H1 (cell line): Measurements from ENCODE around the gene DOCK8. TPM values are rescaled to one million over a fixed set of nuclear protein-coding genes. Genes with fewer than 3 reads are reported as not detected.

Experiments
- CTCF ChIA-PET: fragments of 300-600 bp; sonication (Branson Sonifier 250); formaldehyde crosslinking; loops from one replicate; lab custom pipeline; 2021; ENCODE audit not compliant: partially characterized antibody; lab: Charles Lee
- POLR2A ChIA-PET: fragments of 300-600 bp; sonication (Branson Sonifier 250); formaldehyde crosslinking; loops from one replicate; lab custom pipeline; 2021; ENCODE audit warnings: inconsistent platforms; ENCODE audit not compliant: partially characterized antibody; lab: Charles Lee
- DNase-seq, 2 experiments: peaks; one replicate each; pipeline versions ENCODE4 v3.0.0 to v3.0.0-alpha.2; 2010 to 2022; ENCODE audit warnings: low spot score in 2 of 2, low read depth in 1 of 2, mixed read lengths in 1 of 2
- FAIRE-seq: peaks from 2 replicates; lab custom pipeline; 2011; peaks lifted over from hg19 to GRCh38; lab: Jason Lieb, UNC
- H2AFZ ChIP-seq: 2 replicates; pipeline ENCODE4 v1.8.1; 2012; ENCODE audit warnings: low read length, inconsistent platforms
- H2AK5ac ChIP-seq: 2 replicates; pipeline ENCODE4 v1.6.1; 2013; ENCODE audit warnings: low read depth, low read length
- H2BK120ac ChIP-seq: replicated peaks from 2 replicates; pipeline ENCODE3; 2013; ENCODE audit warnings: low read depth, low read length, inconsistent platforms
- H2BK12ac ChIP-seq: 2 replicates; pipeline ENCODE4 v1.6.1; 2013; ENCODE audit warnings: low read depth, low read length
- H2BK15ac ChIP-seq: 2 replicates; pipeline ENCODE4 v1.6.1; 2013; ENCODE audit warnings: low read length
- H2BK20ac ChIP-seq: 2 replicates; pipeline ENCODE4 v1.6.1; 2013; ENCODE audit warnings: low read length
- H2BK5ac ChIP-seq: 2 replicates; pipeline ENCODE4 v1.6.1; 2013; ENCODE audit warnings: low read depth, low read length
- H3K14ac ChIP-seq: 2 replicates; pipeline ENCODE4 v1.6.1; 2013; ENCODE audit warnings: inconsistent platforms; ENCODE audit not compliant: insufficient read length
- H3K18ac ChIP-seq: 2 replicates; pipeline ENCODE4 v1.6.1; 2013; ENCODE audit warnings: low read length; ENCODE audit errors: extremely low read depth
- H3K23ac ChIP-seq: 2 replicates; pipeline ENCODE4 v1.6.1; 2013; ENCODE audit warnings: inconsistent platforms; ENCODE audit not compliant: insufficient read length
- H3K23me2 ChIP-seq: 2 replicates; pipeline ENCODE4 v1.6.1; 2013; ENCODE audit warnings: low read depth, low read length
- H3K27ac ChIP-seq: 2 replicates; pipeline ENCODE4 v1.6.1; 2011; ENCODE audit warnings: low read depth, low read length, inconsistent platforms
- H3K27me3 ChIP-seq, 4 experiments: replicated peaks in 1 of 4; 1 replicate in 1 of 4; 2 replicates in 3 of 4; pipeline versions ENCODE4 v1.6.1 to v1.8.1; 2011 to 2013; ENCODE audit warnings: low read length in 3 of 4, mild to moderate bottlenecking in 3 of 4, inconsistent platforms in 2 of 4, mixed read lengths in 2 of 4, moderate library complexity in 1 of 4; ENCODE audit not compliant: control insufficient read depth in 3 of 4, insufficient read depth in 3 of 4; ENCODE audit errors: extremely low read depth in 1 of 4
- H3K36me3 ChIP-seq, 4 experiments: 2 replicates each; pipeline versions ENCODE4 v1.6.1 to v1.8.1; 2011 to 2013; ENCODE audit warnings: mild to moderate bottlenecking in 4 of 4, low read length in 3 of 4, moderate library complexity in 2 of 4, control low read depth in 1 of 4, inconsistent platforms in 1 of 4; ENCODE audit not compliant: insufficient read depth in 4 of 4, control insufficient read depth in 2 of 4
- H3K4ac ChIP-seq: replicated peaks from 2 replicates; pipeline ENCODE3; 2013; ENCODE audit warnings: low read length, low read depth, mixed read lengths, inconsistent platforms; ENCODE audit not compliant: insufficient read length
- H3K4me1 ChIP-seq, 4 experiments: replicated peaks in 1 of 4; 1 replicate in 1 of 4; 2 replicates in 3 of 4; pipeline versions ENCODE4 v1.6.1 to v1.8.1; 2011 to 2013; ENCODE audit warnings: low read length in 3 of 4, inconsistent platforms in 2 of 4, mixed read lengths in 1 of 4; ENCODE audit not compliant: insufficient read depth in 4 of 4, control insufficient read depth in 3 of 4
- H3K4me2 ChIP-seq, 2 experiments: 2 replicates each; pipeline versions ENCODE4 v1.6.1 to v1.8.1; 2011 to 2013; ENCODE audit warnings: low read depth in 2 of 2, low read length in 2 of 2, control low read depth in 1 of 2, inconsistent platforms in 1 of 2, mild to moderate bottlenecking in 1 of 2; ENCODE audit not compliant: insufficient read depth in 1 of 2
- H3K4me3 ChIP-seq, 4 experiments: fragments of 200-600, 300-600 bp in 1 of 4; sonication (generic), shearing (Covaris generic), sonication (Bioruptor Twin) in 1 of 4; 2 replicates each; pipeline versions ENCODE4 v1.5.1 to v1.8.1; 2011 to 2016; ENCODE audit warnings: low read length in 4 of 4, low read depth in 3 of 4, control low read depth in 2 of 4, inconsistent platforms in 2 of 4, mild to moderate bottlenecking in 2 of 4, mixed read lengths in 1 of 4, moderate library complexity in 1 of 4; ENCODE audit not compliant: insufficient read depth in 2 of 4; ENCODE audit errors: extremely low read depth in 1 of 4
- H3K56ac ChIP-seq: replicated peaks from 2 replicates; pipeline ENCODE3; 2013; ENCODE audit warnings: low read depth, mild to moderate bottlenecking, mixed read lengths, low read length, inconsistent platforms; ENCODE audit not compliant: insufficient read length
- H3K79me1 ChIP-seq: 2 replicates; pipeline ENCODE4 v1.6.1; 2013; ENCODE audit warnings: low read depth, low read length, control low read depth
- H3K79me2 ChIP-seq, 2 experiments: 2 replicates each; pipeline versions ENCODE4 v1.6.1 to v1.8.1; 2012 to 2013; ENCODE audit warnings: low read length in 2 of 2, mild to moderate bottlenecking in 2 of 2, inconsistent platforms in 1 of 2; ENCODE audit not compliant: insufficient read depth in 2 of 2, control insufficient read depth in 1 of 2
- H3K9ac ChIP-seq, 4 experiments: replicated peaks in 1 of 4; 1 replicate in 1 of 4; 2 replicates in 3 of 4; pipeline versions ENCODE4 v1.6.1 to v1.8.1; 2011 to 2013; ENCODE audit warnings: low read depth in 3 of 4, low read length in 3 of 4, control low read depth in 2 of 4, mild to moderate bottlenecking in 2 of 4, moderate library complexity in 2 of 4, inconsistent platforms in 1 of 4; ENCODE audit errors: extremely low read depth in 1 of 4
- H3K9me3 ChIP-seq, 2 experiments: 2 replicates each; pipeline versions ENCODE4 v1.6.1 to v1.8.1; 2012 to 2013; ENCODE audit warnings: mild to moderate bottlenecking in 2 of 2, moderate library complexity in 2 of 2, control low read depth in 1 of 2, inconsistent platforms in 1 of 2, low read depth in 1 of 2, low read length in 1 of 2, mixed read lengths in 1 of 2; ENCODE audit not compliant: insufficient read depth in 2 of 2
- H4K20me1 ChIP-seq, 2 experiments: replicated peaks in 1 of 2; 2 replicates each; pipeline versions ENCODE3 to v1.8.1; 2011 to 2013; ENCODE audit warnings: inconsistent platforms in 2 of 2, low read length in 2 of 2, mild to moderate bottlenecking in 1 of 2; ENCODE audit not compliant: insufficient read depth in 2 of 2, control insufficient read depth in 1 of 2
- H4K5ac ChIP-seq: 2 replicates; pipeline ENCODE4 v1.6.1; 2013; ENCODE audit warnings: low read length, low read depth, mixed read lengths, inconsistent platforms; ENCODE audit not compliant: insufficient read length
- H4K8ac ChIP-seq: 2 replicates; pipeline ENCODE4 v1.8.0; 2013; ENCODE audit warnings: mild to moderate bottlenecking, moderate library complexity, low read length, inconsistent platforms; ENCODE audit not compliant: insufficient read depth; ENCODE audit errors: extremely low read depth
- H4K91ac ChIP-seq: replicated peaks from 2 replicates; pipeline ENCODE3; 2013; ENCODE audit warnings: low read length, mixed read lengths, inconsistent platforms; ENCODE audit not compliant: insufficient read length
- KDM5A ChIP-seq: fragments of 200-600 bp; IDR thresholded peaks from 2 replicates; pipeline ENCODE4 v1.7.1; 2012; ENCODE audit warnings: mild to moderate bottlenecking, low read length, inconsistent platforms, mixed read lengths
- SIN3A ChIP-seq, 2 experiments: IDR thresholded peaks in 1 of 2; conservative IDR thresholded peaks in 1 of 2; 2 replicates each; pipeline ENCODE4 v1.6.1; 2011 to 2012; ENCODE audit warnings: low read length in 2 of 2, improper control_type of control experiment in 1 of 2, low read depth in 1 of 2, mild to moderate bottlenecking in 1 of 2
- WGBS, 2 experiments: shearing (Covaris generic) in 1 of 2; methylation state at CpG; one replicate each; pipeline versions ENCODE4 v1.1.6 to v1.1.7; 2013 to 2015; ENCODE audit warnings: low lambda C conversion rate in 2 of 2, mixed read lengths in 2 of 2, inconsistent platforms in 1 of 2, low coverage in 1 of 2, missing lambda C conversion rate in 1 of 2; ENCODE audit not compliant: insufficient replicate concordance in 2 of 2, insufficient coverage in 1 of 2, insufficient read length in 1 of 2; ENCODE audit errors: extremely low coverage in 1 of 2, missing lambda C conversion rate in 1 of 2; 5-methylcytosine and 5-hydroxymethylcytosine counted together
- polyA plus RNA-seq, 7 experiments: library from polyadenylated mRNA; depleted of rRNA in 3 of 7; stranded (reverse) in 5 of 7; unstranded in 2 of 7; fragments of >200 nt in 5 of 7; fragments of 200-250 nt in 2 of 7; gene quantifications; 1 replicate in 5 of 7; 2 replicates in 1 of 7; 4 replicates in 1 of 7; pipeline versions ENCODE4 v1.2.1 to v1.2.3, GENCODE V29; 2011 to 2013; ENCODE audit warnings: missing spikeins in 2 of 7, mixed read lengths in 2 of 7
- total RNA-seq: library from RNA; stranded (reverse); fragmentation: NEBNext Ultra II Directional; extraction: Animal tissue kit (Norgen Biotek cat#: 25700); gene quantifications from 2 replicates; pipeline ENCODE4 v1.2.1, GENCODE V29; 2021

Gene DOCK8
- total and polyA plus RNA-seq, 2 of the 8 experiments (the other 6 are each of a cell fraction or from before 2014, with no cell fraction given): 0.57 to 2.0 TPM

GRCh38 chr9:506281-506680, 291.6 kb downstream of the DOCK8 start:
- Histone ChIP-seq H4K8ac (no peak overlapping the region), H2AK5ac (no peak overlapping the region), H2BK12ac (no peak overlapping the region), H2AFZ (no peak overlapping the region), H4K20me1 (peaks cover 0 to 2% of the 10 kb centered on the region in 2 experiments), H2BK5ac (no peak overlapping the region), H3K4me2 (peak overlapping the region; percentile 36 to 74; a peak in 2 of 4 replicates), H2BK120ac (no peak overlapping the region), H3K27me3 (peaks cover 1 to 21% (median 13%) of the 10 kb centered on the region in 4 experiments; a peak in 6 of 7 replicates), H4K5ac (no peak overlapping the region), H3K23me2 (peaks cover 7% of the 10 kb centered on the region; the same call in 1 of the 2 replicates), H3K23ac (no peak overlapping the region), H3K36me3 (no peaks in the 10 kb centered on the region), H3K56ac (no peak overlapping the region), H3K79me1 (no peaks in the 10 kb centered on the region; the same call in 1 of the 2 replicates), H3K9ac (no peak overlapping the region), H4K91ac (no peak overlapping the region), H3K14ac (no peak overlapping the region), H3K79me2 (peaks cover 0 to 51% of the 10 kb centered on the region in 2 experiments; a peak in 2 of 4 replicates), H3K4me3 (peak overlapping the region in 1 of 4 experiments; percentile 86; a peak in 2 of 8 replicates), H2BK20ac (no peak overlapping the region), H3K4me1 (peaks cover 0 to 10% (median 4%) of the 10 kb centered on the region in 4 experiments; a peak in 4 of 7 replicates), H3K27ac (no peak overlapping the region), H3K18ac (no peak overlapping the region), H3K9me3 (no peaks in the 10 kb centered on the region), H3K4ac (no peak overlapping the region), H2BK15ac (no peak overlapping the region)
- no peak for TF ChIP-seq SIN3A (conservative IDR thresholded peaks at IDR 0.05 in 1 of 2, IDR thresholded peaks at IDR 0.05 in 1 of 2; ENCODE audit: low read depth in 1 of 2, low read length in 2 of 2)
- no peak for TF ChIP-seq KDM5A
- CTCF ChIA-PET: interaction anchor here (0.6 to 0.7 kb wide), 2 partner anchors 52 to 125 kb away, joined by 3 read pairs; no protein-coding TSS in a partner anchor
- no peak for DNase-seq
- no peak for FAIRE-seq
- POLR2A ChIA-PET: interaction anchor here (0.5 to 2.3 kb wide), 3 partner anchors 10 to 62 kb away, joined by 3 to 8 read pairs (median 3); no protein-coding TSS in a partner anchor
- WGBS, 2 experiments: 86% methylated on average over 7 of the region's 7 CpGs; no CpG with 5 or more reads in 1 of the 2 experiments
